Body of pancreas (tissue), 4 donors: ENCODE data around the gene INSIG2.

ENCODE experiments used
- POLR2A ChIP-seq, 3 donors: fragments of 450-650 bp; IDR thresholded peaks; one replicate each; pipeline ENCODE4 v1.6.1; 2016; ENCODE audit warnings: antibody characterized with exemption in 3 of 3, mild to moderate bottlenecking in 2 of 3
- TF ChIP-seq, protein P1 (sequence below), 7 experiments: fragments of 450-650 bp in 4 of 7; fragments of 200-600 bp in 3 of 7; sonication (generic) in 3 of 7; IDR thresholded peaks; one replicate each; pipeline ENCODE4 v1.5.1; 2016 to 2019; ENCODE audit warnings: antibody characterized with exemption in 7 of 7

GRCh38 chr2:118118479-118118878 is 30.2 kb downstream of the INSIG2 start:
- TF ChIP-seq, protein P1, sequence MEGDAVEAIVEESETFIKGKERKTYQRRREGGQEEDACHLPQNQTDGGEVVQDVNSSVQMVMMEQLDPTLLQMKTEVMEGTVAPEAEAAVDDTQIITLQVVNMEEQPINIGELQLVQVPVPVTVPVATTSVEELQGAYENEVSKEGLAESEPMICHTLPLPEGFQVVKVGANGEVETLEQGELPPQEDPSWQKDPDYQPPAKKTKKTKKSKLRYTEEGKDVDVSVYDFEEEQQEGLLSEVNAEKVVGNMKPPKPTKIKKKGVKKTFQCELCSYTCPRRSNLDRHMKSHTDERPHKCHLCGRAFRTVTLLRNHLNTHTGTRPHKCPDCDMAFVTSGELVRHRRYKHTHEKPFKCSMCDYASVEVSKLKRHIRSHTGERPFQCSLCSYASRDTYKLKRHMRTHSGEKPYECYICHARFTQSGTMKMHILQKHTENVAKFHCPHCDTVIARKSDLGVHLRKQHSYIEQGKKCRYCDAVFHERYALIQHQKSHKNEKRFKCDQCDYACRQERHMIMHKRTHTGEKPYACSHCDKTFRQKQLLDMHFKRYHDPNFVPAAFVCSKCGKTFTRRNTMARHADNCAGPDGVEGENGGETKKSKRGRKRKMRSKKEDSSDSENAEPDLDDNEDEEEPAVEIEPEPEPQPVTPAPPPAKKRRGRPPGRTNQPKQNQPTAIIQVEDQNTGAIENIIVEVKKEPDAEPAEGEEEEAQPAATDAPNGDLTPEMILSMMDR (IDR thresholded peaks at IDR 0.05), result no peak
- TF ChIP-seq POLR2A (IDR thresholded peaks at IDR 0.05), result peak in 1 of 3 donors; percentile 19
